IMR-90 (cell line): ENCODE data around the gene CYP4X1.

Experiments
- BHLHE40 ChIP-seq: fragments of 150-350 bp; IDR thresholded peaks from 2 replicates; pipeline ENCODE4 v1.6.1; 2016; ENCODE audit warnings: mild to moderate bottlenecking, low read depth, low read length
- CEBPB ChIP-seq: IDR thresholded peaks from 2 replicates; pipeline ENCODE4 v1.6.1; 2012; ENCODE audit warnings: low read depth, low read length, improper control_type of control experiment
- ELK1 ChIP-seq: fragments of 150-350 bp; IDR thresholded peaks from 2 replicates; pipeline ENCODE4 v1.6.1; 2016; ENCODE audit warnings: low read depth, mild to moderate bottlenecking, low read length, moderate library complexity, borderline replicate concordance
- FOS ChIP-seq: fragments of 150-350 bp; IDR thresholded peaks from 2 replicates; pipeline ENCODE4 v1.6.1; 2016; ENCODE audit warnings: low read depth, low read length
- MAZ ChIP-seq: IDR thresholded peaks from 2 replicates; pipeline ENCODE4 v1.6.1; 2012; ENCODE audit warnings: low read depth, mild to moderate bottlenecking, low read length, improper control_type of control experiment, moderate library complexity, borderline replicate concordance
- MXI1 ChIP-seq: IDR thresholded peaks from 2 replicates; pipeline ENCODE4 v1.6.1; 2012; ENCODE audit warnings: low read depth, mild to moderate bottlenecking, low read length, moderate library complexity, borderline replicate concordance
- POLR2A ChIP-seq: IDR thresholded peaks from 2 replicates; pipeline ENCODE4 v1.6.1; 2012; ENCODE audit warnings: mild to moderate bottlenecking, low read depth, low read length
- RAD21 ChIP-seq: IDR thresholded peaks from 2 replicates; pipeline ENCODE4 v1.6.1; 2012; ENCODE audit warnings: low read length, improper control_type of control experiment
- SMC3 ChIP-seq: fragments of 150-350 bp; IDR thresholded peaks from 2 replicates; pipeline ENCODE4 v1.6.1; 2016; ENCODE audit warnings: low read depth, mild to moderate bottlenecking, antibody characterized with exemption, low read length, moderate library complexity
- TF ChIP-seq, protein P1 (sequence below): conservative IDR thresholded peaks from 2 replicates; pipeline ENCODE4 v1.5.1; 2012; ENCODE audit warnings: mild to moderate bottlenecking, low read depth, low read length, improper control_type of control experiment
- TF ChIP-seq, protein P2 (sequence below): fragments of 150-350 bp; IDR thresholded peaks from 2 replicates; pipeline ENCODE4 v1.6.1; 2017; ENCODE audit warnings: mild to moderate bottlenecking, antibody characterized with exemption, low read length, low read depth

DNA sequence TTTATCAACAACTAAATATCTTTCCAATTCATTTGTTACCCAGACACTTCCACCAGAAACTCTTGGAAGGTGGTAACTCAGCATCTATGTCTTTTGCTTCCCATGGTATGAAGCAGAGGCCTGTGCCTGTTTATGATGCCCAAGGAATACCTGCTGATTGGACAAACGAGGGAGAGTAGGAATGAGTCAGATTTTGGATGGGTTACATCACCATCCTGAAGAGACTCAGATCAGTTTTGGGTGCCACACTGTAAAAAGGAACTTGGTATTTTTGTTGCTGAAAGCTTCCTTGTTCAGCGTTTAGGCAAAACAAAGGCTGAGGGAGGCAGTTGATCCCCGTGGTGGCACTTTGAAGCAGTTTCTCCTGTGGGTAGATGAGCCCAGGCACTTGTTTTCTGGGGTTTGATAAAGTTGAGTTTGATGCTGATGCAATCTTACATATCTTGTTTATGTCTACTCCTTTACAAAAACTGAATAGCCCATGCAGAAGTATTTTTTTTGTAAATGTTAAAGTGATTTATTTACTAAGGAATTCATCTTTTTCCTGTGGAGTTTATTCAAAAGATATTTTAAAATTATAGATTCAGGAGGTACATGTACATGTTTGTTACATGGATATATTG lies 26.7 kb upstream of the CYP4X1 start:
- TF ChIP-seq, protein P1, sequence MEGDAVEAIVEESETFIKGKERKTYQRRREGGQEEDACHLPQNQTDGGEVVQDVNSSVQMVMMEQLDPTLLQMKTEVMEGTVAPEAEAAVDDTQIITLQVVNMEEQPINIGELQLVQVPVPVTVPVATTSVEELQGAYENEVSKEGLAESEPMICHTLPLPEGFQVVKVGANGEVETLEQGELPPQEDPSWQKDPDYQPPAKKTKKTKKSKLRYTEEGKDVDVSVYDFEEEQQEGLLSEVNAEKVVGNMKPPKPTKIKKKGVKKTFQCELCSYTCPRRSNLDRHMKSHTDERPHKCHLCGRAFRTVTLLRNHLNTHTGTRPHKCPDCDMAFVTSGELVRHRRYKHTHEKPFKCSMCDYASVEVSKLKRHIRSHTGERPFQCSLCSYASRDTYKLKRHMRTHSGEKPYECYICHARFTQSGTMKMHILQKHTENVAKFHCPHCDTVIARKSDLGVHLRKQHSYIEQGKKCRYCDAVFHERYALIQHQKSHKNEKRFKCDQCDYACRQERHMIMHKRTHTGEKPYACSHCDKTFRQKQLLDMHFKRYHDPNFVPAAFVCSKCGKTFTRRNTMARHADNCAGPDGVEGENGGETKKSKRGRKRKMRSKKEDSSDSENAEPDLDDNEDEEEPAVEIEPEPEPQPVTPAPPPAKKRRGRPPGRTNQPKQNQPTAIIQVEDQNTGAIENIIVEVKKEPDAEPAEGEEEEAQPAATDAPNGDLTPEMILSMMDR: no peak
- TF ChIP-seq POLR2A (no peak), CEBPB (no peak), SMC3 (no peak), BHLHE40 (no peak), MXI1 (no peak), MAZ (no peak), ELK1 (no peak), RAD21 (no peak), FOS (no peak)
- TF ChIP-seq, protein P2, sequence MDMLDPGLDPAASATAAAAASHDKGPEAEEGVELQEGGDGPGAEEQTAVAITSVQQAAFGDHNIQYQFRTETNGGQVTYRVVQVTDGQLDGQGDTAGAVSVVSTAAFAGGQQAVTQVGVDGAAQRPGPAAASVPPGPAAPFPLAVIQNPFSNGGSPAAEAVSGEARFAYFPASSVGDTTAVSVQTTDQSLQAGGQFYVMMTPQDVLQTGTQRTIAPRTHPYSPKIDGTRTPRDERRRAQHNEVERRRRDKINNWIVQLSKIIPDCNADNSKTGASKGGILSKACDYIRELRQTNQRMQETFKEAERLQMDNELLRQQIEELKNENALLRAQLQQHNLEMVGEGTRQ: no peak
